ENCODE results near the gene KCTD16. TPM values are rescaled to one million over a fixed set of nuclear protein-coding genes. Genes with fewer than 3 reads are reported as not detected.

The KCTD16 gene
- total RNA-seq, 1 donor from 2014 or later: 24.3 TPM

GRCh38 chr5:144289277-144289676, 118.6 kb downstream of the KCTD16 start:
- no peak for DNase-seq (ENCODE audit: low spot score, unreplicated experiment)

GRCh38 chr5:144292029-144292428, 121.4 kb downstream of the KCTD16 start:
- Mint-ChIP-seq H3K36me3 (ENCODE audit: insufficient read depth) (peaks cover under 1% of the 10 kb centered on the region), H3K4me3 (ENCODE audit: low read depth) (no peak overlapping the region), H3K4me1 (ENCODE audit: low read depth) (peaks cover 10% of the 10 kb centered on the region), H3K27ac (no peak overlapping the region), H3K27me3 (no peaks in the 10 kb centered on the region), H3K9me3 (ENCODE audit: low read depth) (no peaks in the 10 kb centered on the region)
- no peak for TF ChIP-seq CTCF (IDR thresholded peaks at IDR 0.05; ENCODE audit: unreplicated experiment)
- no peak for DNase-seq (ENCODE audit: low spot score, unreplicated experiment)

More at GRCh38 chr5:144289277-144289676, 118.6 kb downstream of the KCTD16 start:
- Mint-ChIP-seq H3K36me3 (ENCODE audit: insufficient read depth) (peaks cover 2% of the 10 kb centered on the region), H3K27ac (no peak overlapping the region), H3K27me3 (no peaks in the 10 kb centered on the region), H3K4me1 (ENCODE audit: low read depth) (peaks cover 9% of the 10 kb centered on the region), H3K4me3 (ENCODE audit: low read depth) (no peak overlapping the region), H3K9me3 (ENCODE audit: low read depth) (no peaks in the 10 kb centered on the region)
- TF ChIP-seq CTCF (IDR thresholded peaks at IDR 0.05; ENCODE audit: unreplicated experiment): no peak

GRCh38 chr5:144295284-144295683, 124.6 kb downstream of the KCTD16 start:
- H3K9me3 Mint-ChIP-seq (ENCODE audit: low read depth): peaks cover 3% of the 10 kb centered on the region
- TF ChIP-seq CTCF (IDR thresholded peaks at IDR 0.05; ENCODE audit: unreplicated experiment): no peak
- H3K4me1 Mint-ChIP-seq (ENCODE audit: low read depth): peaks cover 6% of the 10 kb centered on the region
- peaks cover 3% of the 10 kb centered on the region for H3K36me3 Mint-ChIP-seq (ENCODE audit: insufficient read depth)
- H3K27me3 Mint-ChIP-seq: no peaks in the 10 kb centered on the region
- H3K4me3 Mint-ChIP-seq (ENCODE audit: low read depth): no peak overlapping the region
- H3K27ac Mint-ChIP-seq: no peak overlapping the region
- DNase-seq (ENCODE audit: low spot score, unreplicated experiment): no peak

GRCh38 chr5:144297081-144297480, 126.4 kb downstream of the KCTD16 start:
- TF ChIP-seq CTCF (IDR thresholded peaks at IDR 0.05; ENCODE audit: unreplicated experiment): no peak
- DNase-seq (ENCODE audit: low spot score, unreplicated experiment): no peak
- Mint-ChIP-seq H3K27me3 (no peaks in the 10 kb centered on the region), H3K4me1 (ENCODE audit: low read depth) (peaks cover 4% of the 10 kb centered on the region), H3K4me3 (ENCODE audit: low read depth) (no peak overlapping the region), H3K36me3 (ENCODE audit: insufficient read depth) (peaks cover 4% of the 10 kb centered on the region), H3K27ac (no peak overlapping the region), H3K9me3 (ENCODE audit: low read depth) (peaks cover 3% of the 10 kb centered on the region)

GRCh38 chr5:144298658-144299057, 128.0 kb downstream of the KCTD16 start:
- DNase-seq (ENCODE audit: low spot score, unreplicated experiment): no peak
- peaks cover 4% of the 10 kb centered on the region for H3K36me3 Mint-ChIP-seq (ENCODE audit: insufficient read depth)
- H3K4me3 Mint-ChIP-seq (ENCODE audit: low read depth): no peak overlapping the region
- H3K27me3 Mint-ChIP-seq: no peaks in the 10 kb centered on the region
- peaks cover 1% of the 10 kb centered on the region for H3K4me1 Mint-ChIP-seq (ENCODE audit: low read depth)
- TF ChIP-seq CTCF (IDR thresholded peaks at IDR 0.05; ENCODE audit: unreplicated experiment): no peak
- no peak overlapping the region for H3K27ac Mint-ChIP-seq
- H3K9me3 Mint-ChIP-seq (ENCODE audit: low read depth): peaks cover 3% of the 10 kb centered on the region

Data from progenitor cell of endocrine pancreas (in vitro differentiated cells).